ENCODE data around the gene CALR.
A peak's percentile ranks its signal among the peaks of the same experiment; 100 is the strongest.
"Not testable (repeated sequence)": the region's sequence is repeated elsewhere in the genome, so short reads cannot be mapped to it uniquely, and the experiment has no call there.

Gene CALR

DNA sequence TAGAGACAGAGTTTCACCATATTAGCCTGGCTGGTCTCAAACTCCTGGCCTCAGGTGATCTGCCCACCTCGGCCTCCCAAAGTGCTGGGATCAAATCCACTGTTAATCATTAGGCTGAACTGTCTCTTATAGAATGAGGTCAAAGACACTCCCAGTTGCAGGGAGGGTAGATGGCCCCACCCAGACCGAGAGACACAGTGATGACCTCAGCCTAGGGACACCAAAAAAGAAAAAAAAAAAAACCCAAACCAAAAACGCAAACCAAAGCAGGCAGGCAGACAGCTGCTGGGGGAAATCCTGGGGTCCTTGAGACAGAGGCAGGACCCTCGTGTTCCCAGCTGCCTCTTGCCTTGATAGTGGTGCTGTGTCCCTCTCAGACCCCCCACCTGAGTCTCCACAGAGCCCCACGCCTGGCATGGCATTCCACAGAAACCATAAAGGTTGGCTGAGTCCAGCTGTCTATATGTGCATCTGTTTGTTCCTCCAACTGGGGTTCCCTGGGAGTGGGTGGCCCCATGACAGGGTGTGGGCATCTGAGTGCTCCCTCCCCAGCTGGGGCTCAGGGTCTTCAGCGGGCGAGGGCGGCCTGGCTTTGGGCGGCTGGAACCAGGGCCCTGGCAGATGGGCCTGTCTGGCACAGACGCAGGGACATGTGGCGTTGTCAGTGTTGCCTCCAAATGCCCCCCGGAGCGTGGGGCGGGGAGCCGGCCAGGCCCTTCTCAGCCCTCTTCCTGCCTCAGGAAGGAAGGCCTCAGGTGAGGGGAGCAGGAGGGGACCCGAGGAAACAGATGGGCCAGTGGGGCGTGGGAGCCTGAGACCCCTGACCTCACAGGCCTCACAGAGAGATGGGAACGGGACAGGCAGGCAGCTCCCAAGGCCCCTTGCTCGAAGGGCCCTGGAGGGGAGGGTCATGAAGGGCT is 36.2 kb downstream of the CALR start:
- Histone ChIP-seq H3K9ac (ENCODE audit: low read depth, low read length) (no peak overlapping the region), H3K9me3 (ENCODE audit: control insufficient read depth, insufficient read depth, low read length) (no peaks in the 10 kb centered on the region), H3K4me1 (ENCODE audit: insufficient read depth, low read length) (no peaks in the 10 kb centered on the region), H3K36me3 (ENCODE audit: insufficient read depth, low read length) (no peaks in the 10 kb centered on the region)

DNA sequence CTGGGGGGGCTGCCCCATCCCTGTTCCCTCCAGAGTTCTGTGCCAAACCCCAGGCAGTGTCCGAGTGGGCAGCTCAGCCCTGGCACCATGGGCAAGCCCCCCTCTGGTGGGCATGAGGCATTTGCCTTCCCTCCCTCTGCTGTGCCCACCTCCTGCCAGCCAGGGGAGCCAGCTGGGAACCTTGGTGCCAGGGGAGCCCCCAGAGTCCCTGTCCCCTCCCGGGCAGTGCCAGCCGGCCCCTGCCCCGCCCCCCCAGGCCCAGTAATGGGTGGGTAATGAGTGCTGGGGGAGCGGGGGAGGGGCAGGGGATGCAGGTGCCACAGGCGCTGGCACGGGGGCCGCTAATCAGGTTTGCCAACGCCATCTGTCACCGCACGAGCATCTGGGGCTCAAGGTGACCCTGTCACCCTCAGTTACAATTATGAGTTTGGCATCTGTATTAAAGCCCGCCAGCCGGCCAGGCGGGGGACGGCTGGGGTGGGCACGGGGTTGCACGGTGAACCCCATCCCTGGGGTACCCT is 36.9 kb downstream of the CALR start:
- Histone ChIP-seq H3K9ac (ENCODE audit: low read depth, low read length) (no peak overlapping the region), H3K36me3 (ENCODE audit: insufficient read depth, low read length) (no peaks in the 10 kb centered on the region), H3K9me3 (ENCODE audit: control insufficient read depth, insufficient read depth, low read length) (no peaks in the 10 kb centered on the region), H3K4me1 (ENCODE audit: insufficient read depth, low read length) (no peaks in the 10 kb centered on the region)

DNA sequence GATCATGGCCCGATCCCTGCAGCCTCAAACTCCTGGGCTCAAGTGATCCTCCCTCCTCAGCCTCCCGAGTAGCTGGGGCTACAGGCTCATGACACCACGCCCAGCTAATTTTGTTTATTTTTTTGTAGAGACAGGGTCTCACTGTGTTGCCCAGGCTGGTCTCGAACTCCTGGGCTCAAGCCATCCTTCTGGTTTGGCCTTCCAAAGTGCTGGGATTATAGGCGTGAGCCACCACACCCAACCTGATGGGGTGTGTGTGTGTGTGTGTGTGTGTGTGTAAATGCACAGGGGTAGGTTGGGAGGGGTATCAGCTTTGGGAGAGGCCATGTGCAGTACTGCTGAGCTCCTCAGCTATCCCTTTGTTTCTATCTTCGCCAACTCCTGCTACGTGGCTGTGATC is 37.7 kb downstream of the CALR start:
- H3K4me1 ChIP-seq (ENCODE audit: insufficient read depth, low read length); H3K36me3 ChIP-seq (ENCODE audit: insufficient read depth, low read length); H3K9me3 ChIP-seq (ENCODE audit: control insufficient read depth, insufficient read depth, low read length); H3K9ac ChIP-seq (ENCODE audit: low read depth, low read length): not testable (repeated sequence)

DNA sequence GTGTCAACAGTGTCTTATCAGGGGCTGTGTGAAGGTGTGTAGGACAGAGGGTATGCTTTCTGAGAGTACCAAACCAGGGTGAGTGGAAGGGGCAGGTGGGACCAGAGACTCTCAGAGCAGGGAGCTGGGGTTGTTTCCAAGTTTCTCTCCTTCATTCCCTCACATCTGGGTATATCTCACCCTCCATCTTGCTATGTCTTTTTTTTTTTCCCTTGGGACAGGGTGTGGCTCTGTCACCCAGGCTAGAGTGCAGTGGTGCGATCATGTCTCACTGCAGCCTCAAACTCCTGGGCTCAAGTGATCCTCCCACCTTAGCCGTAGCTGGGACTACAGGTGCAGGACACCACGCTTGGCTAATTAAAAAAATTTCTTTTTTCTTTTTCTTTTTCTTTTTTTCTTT is 41.6 kb downstream of the CALR start:
- no peak overlapping the region for H3K9ac ChIP-seq (ENCODE audit: low read depth, low read length)
- H3K4me1 ChIP-seq (ENCODE audit: insufficient read depth, low read length), result no peaks in the 10 kb centered on the region
- H3K9me3 ChIP-seq (ENCODE audit: control insufficient read depth, insufficient read depth, low read length), result no peaks in the 10 kb centered on the region
- H3K36me3 ChIP-seq (ENCODE audit: insufficient read depth, low read length), result no peaks in the 10 kb centered on the region

DNA sequence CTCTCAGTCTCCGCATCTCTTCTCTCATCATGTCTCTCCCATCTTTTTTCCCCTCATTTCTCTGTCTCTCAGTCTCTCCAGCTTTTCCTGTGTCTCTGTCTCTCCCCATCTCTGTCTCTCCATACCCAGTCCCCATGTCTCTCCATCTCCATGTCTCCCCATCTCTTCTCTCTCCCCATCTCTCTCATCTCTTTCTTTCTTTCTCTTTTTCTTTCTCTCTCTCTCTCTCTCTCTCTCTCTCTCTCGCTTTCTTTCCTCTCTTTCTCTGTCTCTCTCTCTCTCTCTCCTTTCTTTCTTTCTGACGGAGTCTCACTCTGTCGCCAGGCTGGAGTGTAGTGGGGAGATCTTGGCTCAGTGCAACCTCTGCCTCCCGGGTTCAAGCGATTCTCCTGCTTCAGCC is 44.2 kb downstream of the CALR start:
- Histone ChIP-seq H3K9me3 (ENCODE audit: control insufficient read depth, insufficient read depth, low read length) (no peaks in the 10 kb centered on the region), H3K9ac (ENCODE audit: low read depth, low read length) (no peak overlapping the region), H3K4me1 (ENCODE audit: insufficient read depth, low read length) (peaks cover 4% of the 10 kb centered on the region; the same call in 1 of the 2 replicates), H3K36me3 (ENCODE audit: insufficient read depth, low read length) (no peaks in the 10 kb centered on the region)

DNA sequence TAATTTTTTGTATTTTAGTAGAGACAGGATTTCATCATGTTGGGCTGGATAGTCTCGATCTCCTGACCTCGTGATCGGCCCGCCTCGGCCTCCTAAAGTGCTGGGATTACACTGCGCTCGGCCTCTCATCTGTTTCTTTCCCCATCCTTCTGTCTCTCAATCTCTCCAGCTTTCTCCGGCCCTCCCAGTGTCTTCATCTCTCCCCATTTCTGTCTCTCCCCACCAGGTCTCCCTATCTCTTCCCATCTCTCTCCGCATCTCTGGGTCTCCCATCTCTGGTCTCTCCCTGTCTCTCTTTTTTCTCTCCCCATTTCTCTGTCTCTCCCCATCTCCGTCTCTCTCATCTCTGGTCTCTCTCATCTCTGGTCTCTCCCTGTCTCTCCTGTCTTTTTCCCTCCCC is 44.7 kb downstream of the CALR start:
- no peaks in the 10 kb centered on the region for H3K9me3 ChIP-seq (ENCODE audit: control insufficient read depth, insufficient read depth, low read length)
- peak overlapping the region; percentile 55; the same call in 1 of the 2 replicates for H3K9ac ChIP-seq (ENCODE audit: low read depth, low read length)
- no peaks in the 10 kb centered on the region for H3K36me3 ChIP-seq (ENCODE audit: insufficient read depth, low read length)
- peaks cover 4% of the 10 kb centered on the region; the same call in 1 of the 2 replicates for H3K4me1 ChIP-seq (ENCODE audit: insufficient read depth, low read length)

DNA sequence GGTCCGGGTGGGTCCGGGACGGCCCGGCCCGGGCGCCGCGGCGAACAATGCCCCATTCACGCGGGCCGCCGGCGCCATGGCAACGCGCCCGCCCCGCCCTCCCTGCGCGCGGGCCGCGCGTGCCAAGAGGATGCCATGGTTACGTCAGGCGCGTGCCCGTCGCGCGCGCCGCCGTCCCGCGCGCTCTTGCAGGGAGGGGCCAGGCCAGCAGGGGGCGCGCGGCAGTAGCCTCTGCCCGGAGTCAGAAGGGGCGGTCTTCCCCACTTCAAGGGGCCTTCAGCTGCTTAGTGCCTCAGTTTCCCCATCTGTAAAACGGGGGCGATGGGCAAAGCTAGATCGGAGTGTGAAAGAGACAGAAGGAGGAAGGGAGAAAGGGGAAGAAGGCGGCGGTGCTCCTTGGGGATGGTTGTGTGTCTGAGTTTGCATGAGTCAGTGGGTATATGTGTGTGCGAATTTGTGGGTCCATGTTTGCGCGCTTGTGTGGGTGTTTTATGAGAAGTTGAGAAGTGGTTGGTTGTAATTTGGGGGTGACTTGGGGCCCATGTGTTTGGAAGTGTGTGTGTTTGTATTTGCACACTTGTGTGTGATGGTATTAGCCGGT is 45.2 kb downstream of the CALR start:
- H3K9me3 ChIP-seq (ENCODE audit: control insufficient read depth, insufficient read depth, low read length), result no peaks in the 10 kb centered on the region
- H3K4me1 ChIP-seq (ENCODE audit: insufficient read depth, low read length), result peaks cover 4% of the 10 kb centered on the region; the same call in 1 of the 2 replicates
- H3K9ac ChIP-seq (ENCODE audit: low read depth, low read length), result peak overlapping the region; percentile 55; the same call in 1 of the 2 replicates
- H3K36me3 ChIP-seq (ENCODE audit: insufficient read depth, low read length), result no peaks in the 10 kb centered on the region

DNA sequence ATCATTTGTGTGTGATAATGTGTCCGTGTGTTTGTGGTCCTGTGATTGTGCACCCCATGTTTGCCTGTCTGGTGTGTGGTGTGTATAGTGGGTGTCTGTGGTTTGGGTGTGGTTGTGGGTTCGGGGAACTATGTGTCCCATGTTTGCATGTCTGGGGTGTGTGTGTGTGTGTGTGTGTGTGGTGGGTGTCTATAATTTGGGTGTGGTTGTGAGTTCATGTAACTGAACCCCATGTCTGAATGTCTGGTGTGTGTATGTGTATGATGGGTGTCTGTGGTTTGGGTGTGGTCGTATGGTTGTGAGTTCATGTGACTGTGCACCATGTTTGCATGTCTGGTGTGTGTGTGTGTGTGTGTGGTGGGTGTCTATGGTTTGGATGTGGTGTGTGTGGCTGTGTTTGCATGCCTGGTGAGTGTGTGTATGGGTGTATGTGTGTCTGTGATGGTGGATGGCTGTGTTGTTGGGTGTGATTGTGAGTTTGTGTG is 45.8 kb downstream of the CALR start:
- Histone ChIP-seq H3K9me3 (ENCODE audit: control insufficient read depth, insufficient read depth, low read length) (no peaks in the 10 kb centered on the region), H3K36me3 (ENCODE audit: insufficient read depth, low read length) (no peaks in the 10 kb centered on the region), H3K9ac (ENCODE audit: low read depth, low read length) (no peak overlapping the region), H3K4me1 (ENCODE audit: insufficient read depth, low read length) (peaks cover 4% of the 10 kb centered on the region; the same call in 1 of the 2 replicates)

DNA sequence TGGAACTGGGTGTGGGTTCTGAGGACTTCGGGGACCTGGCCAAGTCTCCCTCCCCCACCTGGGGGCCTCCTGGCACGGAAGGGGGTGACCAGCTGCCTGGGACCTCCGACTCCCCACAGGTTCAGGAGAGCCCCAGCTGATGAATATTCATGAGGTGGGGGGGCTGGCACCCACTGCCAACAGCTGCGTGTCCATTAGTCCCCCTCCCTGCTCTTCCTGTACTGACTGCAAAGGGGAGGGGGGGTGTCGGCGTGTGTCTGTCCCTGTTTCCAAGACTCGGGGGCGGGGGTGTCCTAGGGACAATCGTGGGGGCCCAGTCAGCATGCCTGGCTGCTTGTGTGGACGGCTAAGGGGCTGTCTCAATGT is 46.3 kb downstream of the CALR start:
- Histone ChIP-seq H3K36me3 (ENCODE audit: insufficient read depth, low read length) (no peaks in the 10 kb centered on the region), H3K9ac (ENCODE audit: low read depth, low read length) (no peak overlapping the region), H3K9me3 (ENCODE audit: control insufficient read depth, insufficient read depth, low read length) (no peaks in the 10 kb centered on the region), H3K4me1 (ENCODE audit: insufficient read depth, low read length) (peaks cover 4% of the 10 kb centered on the region; the same call in 1 of the 2 replicates)

DNA sequence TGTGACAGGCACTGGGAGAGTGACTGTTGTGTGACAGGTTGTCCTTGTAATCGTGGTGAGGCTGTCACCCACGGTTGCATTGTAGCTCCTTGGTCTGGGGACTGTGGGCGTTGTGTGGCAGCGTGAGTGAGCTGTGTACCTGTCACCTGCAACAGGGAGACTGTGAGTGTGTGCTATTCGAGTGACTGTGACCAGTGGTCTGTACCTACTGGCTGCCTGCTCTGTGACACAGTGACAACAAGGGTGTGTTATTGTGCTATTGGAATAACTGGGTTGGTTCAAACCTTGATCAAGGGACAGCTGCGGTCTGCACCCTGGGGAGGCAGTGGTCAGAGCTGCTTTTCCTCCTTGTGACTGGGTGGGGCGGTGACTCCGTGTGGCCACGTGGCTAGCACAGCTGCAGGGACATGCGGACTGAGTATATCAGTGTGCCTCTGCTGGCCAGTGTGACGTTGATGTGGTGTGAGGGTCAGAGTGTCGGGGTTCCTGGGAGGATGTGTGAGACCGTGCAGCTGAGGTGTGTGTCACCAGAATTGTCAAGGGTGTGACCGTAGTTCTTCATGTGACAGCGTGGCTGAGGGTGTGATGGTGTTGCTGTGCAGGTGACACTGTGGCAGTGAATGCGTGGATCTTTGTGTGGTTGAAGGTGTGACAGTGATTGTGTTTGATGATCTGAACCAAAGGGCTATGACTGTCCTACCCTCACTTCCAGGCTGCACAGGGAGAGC is 46.8 kb downstream of the CALR start:
- Histone ChIP-seq H3K36me3 (ENCODE audit: insufficient read depth, low read length) (no peaks in the 10 kb centered on the region), H3K9me3 (ENCODE audit: control insufficient read depth, insufficient read depth, low read length) (no peaks in the 10 kb centered on the region), H3K9ac (ENCODE audit: low read depth, low read length) (no peak overlapping the region), H3K4me1 (ENCODE audit: insufficient read depth, low read length) (peaks cover 4% of the 10 kb centered on the region; the same call in 1 of the 2 replicates)

DNA sequence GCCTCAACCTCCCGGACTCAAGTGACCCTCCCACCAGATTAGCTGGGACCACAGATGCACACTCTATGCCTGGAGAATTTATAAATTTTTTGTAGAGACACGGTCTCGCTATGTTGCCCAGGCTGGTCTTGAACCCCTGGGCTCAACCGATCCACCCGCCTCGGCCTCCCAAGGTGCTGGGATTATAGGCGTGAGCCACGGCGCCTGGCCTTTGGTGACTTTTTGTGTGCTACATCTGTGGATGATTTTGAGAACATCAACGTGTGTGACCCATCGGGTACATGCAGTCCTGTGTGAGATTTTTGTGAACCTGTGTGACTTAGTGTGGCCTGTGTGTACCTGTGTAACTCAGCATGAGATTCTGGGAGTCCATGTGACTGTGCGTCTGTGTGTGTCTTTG is 48.3 kb downstream of the CALR start:
- Histone ChIP-seq H3K9ac (ENCODE audit: low read depth, low read length) (no peak overlapping the region), H3K4me1 (ENCODE audit: insufficient read depth, low read length) (peaks cover 4% of the 10 kb centered on the region; the same call in 1 of the 2 replicates), H3K36me3 (ENCODE audit: insufficient read depth, low read length) (no peaks in the 10 kb centered on the region), H3K9me3 (ENCODE audit: control insufficient read depth, insufficient read depth, low read length) (no peaks in the 10 kb centered on the region)

DNA sequence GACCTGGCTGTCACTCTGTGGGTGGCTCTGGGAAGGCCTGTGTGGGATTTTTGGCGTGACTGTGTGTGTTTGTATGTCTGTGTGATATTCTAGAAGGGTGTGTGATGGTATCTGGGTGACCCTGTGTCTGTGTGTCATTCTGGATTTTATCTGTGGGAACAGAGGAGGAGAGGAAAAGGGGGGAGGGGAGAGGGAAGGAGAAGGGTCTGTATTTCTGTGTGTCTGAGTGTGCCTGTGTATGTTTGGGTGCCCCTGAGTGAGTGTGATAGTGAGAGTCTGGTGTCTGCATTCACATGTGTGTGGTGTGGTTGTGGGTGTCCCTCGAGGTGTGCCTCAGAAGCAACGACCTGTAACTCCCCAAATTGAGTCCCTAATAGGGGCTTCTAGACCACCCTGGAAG is 48.8 kb downstream of the CALR start:
- no peaks in the 10 kb centered on the region for H3K36me3 ChIP-seq (ENCODE audit: insufficient read depth, low read length)
- peaks cover 4% of the 10 kb centered on the region; the same call in 1 of the 2 replicates for H3K4me1 ChIP-seq (ENCODE audit: insufficient read depth, low read length)
- no peak overlapping the region for H3K9ac ChIP-seq (ENCODE audit: low read depth, low read length)
- no peaks in the 10 kb centered on the region for H3K9me3 ChIP-seq (ENCODE audit: control insufficient read depth, insufficient read depth, low read length)

DNA sequence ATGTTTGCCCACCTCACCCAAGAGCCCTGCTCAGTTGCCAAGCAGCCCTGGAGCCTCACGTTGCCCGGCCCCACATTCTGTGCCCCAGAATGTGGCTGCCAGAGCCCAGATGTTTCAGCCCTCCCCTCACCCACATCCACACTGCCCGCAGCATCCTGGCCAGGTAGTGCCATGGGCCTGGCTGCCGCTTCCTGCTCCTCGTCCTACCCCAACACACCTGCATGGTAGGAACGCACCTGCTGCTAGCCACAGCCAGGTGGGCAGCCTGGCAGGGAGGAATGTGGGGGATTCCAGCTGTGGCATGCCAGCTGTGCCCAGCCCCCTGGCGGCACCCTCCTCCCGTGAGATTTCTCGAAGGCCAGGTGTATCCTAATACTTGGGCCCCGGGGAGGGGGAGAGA is 49.4 kb downstream of the CALR start:
- Histone ChIP-seq H3K36me3 (ENCODE audit: insufficient read depth, low read length) (no peaks in the 10 kb centered on the region), H3K9ac (ENCODE audit: low read depth, low read length) (no peak overlapping the region), H3K9me3 (ENCODE audit: control insufficient read depth, insufficient read depth, low read length) (no peaks in the 10 kb centered on the region), H3K4me1 (ENCODE audit: insufficient read depth, low read length) (peaks cover 4% of the 10 kb centered on the region; the same call in 1 of the 2 replicates)

DNA sequence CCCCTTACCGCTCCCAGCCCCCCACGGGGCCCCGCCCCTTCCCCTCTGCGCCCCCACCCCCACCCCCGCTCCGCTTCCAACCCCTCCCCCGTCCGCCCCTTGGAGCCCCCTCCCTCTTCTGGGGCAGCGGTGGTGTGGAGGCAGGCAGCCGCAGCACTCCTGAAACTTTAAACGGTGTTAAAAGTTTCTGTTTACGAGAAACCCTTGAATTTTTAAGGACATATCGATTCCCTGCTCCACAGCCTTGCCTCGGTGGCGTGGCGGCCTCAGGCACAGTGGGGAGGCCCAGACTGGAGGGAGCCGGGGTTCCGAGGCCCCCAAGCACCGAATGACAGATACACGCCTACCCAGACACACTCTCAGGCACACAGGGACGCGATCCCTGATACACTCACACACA is 52.0 kb downstream of the CALR start:
- Histone ChIP-seq H3K9me3 (ENCODE audit: control insufficient read depth, insufficient read depth, low read length) (no peaks in the 10 kb centered on the region), H3K4me1 (ENCODE audit: insufficient read depth, low read length) (peaks cover 2% of the 10 kb centered on the region; the same call in 1 of the 2 replicates), H3K36me3 (ENCODE audit: insufficient read depth, low read length) (no peaks in the 10 kb centered on the region), H3K9ac (ENCODE audit: low read depth, low read length) (no peak overlapping the region)
